B cell (primary cell): ENCODE data around the gene BRINP2. TPM values are rescaled to one million over a fixed set of nuclear protein-coding genes. Genes with fewer than 3 reads are reported as not detected.

ENCODE experiments used
- ATAC-seq: fragments of 200-7000 bp; cut with Tn5 transposase; one replicate; pipeline ENCODE4 v1.10.0; 2021; ENCODE audit warnings: low read depth, mild to moderate bottlenecking, moderate number of reproducible peaks, moderate library complexity
- CTCF ChIA-PET: fragments of 350-600 bp; sonication (Branson Sonifier 250); formaldehyde crosslinking; loops from one replicate; lab custom pipeline; 2021; ENCODE audit warnings: antibody characterized with exemption, inconsistent platforms; lab: Charles Lee
- POLR2A ChIA-PET: fragments of 350-600 bp; sonication (Branson Sonifier 250); formaldehyde crosslinking; loops from one replicate; lab custom pipeline; 2021; ENCODE audit warnings: antibody characterized with exemption; lab: Charles Lee
- DNase-seq: peaks from one replicate; pipeline ENCODE4 v3.0.0; 2013
- H2AFZ ChIP-seq: 2 replicates; pipeline ENCODE4 v1.6.1; 2012; ENCODE audit warnings: mild to moderate bottlenecking, low read depth, low read length; ENCODE audit not compliant: insufficient read depth, poor library complexity, severe bottlenecking
- H3K27ac ChIP-seq, 2 donors: 1 replicate in 1 of 2; 2 replicates in 1 of 2; pipeline ENCODE4 v1.5.1; 2012 to 2013; ENCODE audit warnings: low read length in 2 of 2, mild to moderate bottlenecking in 2 of 2, moderate library complexity in 1 of 2
- H3K27me3 ChIP-seq, 4 experiments: fragments of 200-600 bp in 1 of 4; sonication (generic) in 1 of 4; replicated peaks in 1 of 4; 1 replicate in 2 of 4; 2 replicates in 2 of 4; pipeline versions ENCODE4 v1.6.1 to v1.7.0; 2013 to 2016; ENCODE audit warnings: low read length in 3 of 4, mild to moderate bottlenecking in 2 of 4, mixed read lengths in 1 of 4, moderate library complexity in 1 of 4; ENCODE audit not compliant: insufficient read depth in 4 of 4, control insufficient read depth in 3 of 4; ENCODE audit errors: control extremely low read depth in 1 of 4
- H3K36me3 ChIP-seq, 2 experiments: replicated peaks in 1 of 2; 1 replicate in 1 of 2; 2 replicates in 1 of 2; pipeline versions ENCODE4 v1.6.1 to v1.7.1; 2013; ENCODE audit warnings: low read length in 1 of 2; ENCODE audit not compliant: insufficient read depth in 2 of 2, control insufficient read depth in 1 of 2; ENCODE audit errors: control extremely low read depth in 1 of 2, extremely low read depth in 1 of 2
- H3K4me1 ChIP-seq, 2 donors: fragments of 200-600 bp in 1 of 2; sonication (generic) in 1 of 2; 1 replicate in 1 of 2; 2 replicates in 1 of 2; pipeline versions ENCODE4 v1.5.1 to v1.6.1; 2013 to 2017; ENCODE audit warnings: low read length in 2 of 2; ENCODE audit not compliant: control insufficient read depth in 2 of 2, insufficient read depth in 2 of 2
- H3K4me2 ChIP-seq: replicated peaks from 2 replicates; pipeline ENCODE3; 2012; ENCODE audit warnings: mild to moderate bottlenecking, low read depth, low read length; ENCODE audit not compliant: poor library complexity, severe bottlenecking
- H3K4me3 ChIP-seq, 5 experiments: fragments of 200-600 bp in 1 of 5; sonication (generic) in 1 of 5; 1 replicate in 3 of 5; 2 replicates in 2 of 5; pipeline versions ENCODE4 v1.5.1 to v1.7.0; 2011 to 2016; ENCODE audit warnings: low read length in 4 of 5, mild to moderate bottlenecking in 4 of 5, low read depth in 2 of 5, control low read depth in 1 of 5, moderate library complexity in 1 of 5; ENCODE audit not compliant: insufficient read depth in 1 of 5; ENCODE audit errors: control extremely low read depth in 1 of 5, extremely low read depth in 1 of 5
- H3K79me2 ChIP-seq: fragments of 200-600 bp; sonication (generic); one replicate; pipeline ENCODE4 v1.6.0; 2016; ENCODE audit warnings: low read length; ENCODE audit not compliant: control insufficient read depth, insufficient read depth
- H3K9ac ChIP-seq: fragments of 200-600 bp; sonication (generic); 2 replicates; pipeline ENCODE4 v1.6.1; 2017; ENCODE audit warnings: mild to moderate bottlenecking, low read length, moderate library complexity
- H3K9me3 ChIP-seq, 3 donors: one replicate each; pipeline versions ENCODE4 v1.6.1 to v1.7.1; 2013; ENCODE audit warnings: low read length in 2 of 3; ENCODE audit not compliant: control insufficient read depth in 2 of 3, insufficient read depth in 1 of 3; ENCODE audit errors: control extremely low read depth in 1 of 3
- H4K20me1 ChIP-seq: 2 replicates; pipeline ENCODE4 v1.6.0; 2012; ENCODE audit warnings: mild to moderate bottlenecking, low read length; ENCODE audit not compliant: insufficient read depth, control insufficient read depth, poor library complexity, severe bottlenecking
- H3K27ac Mint-ChIP-seq: one replicate; pipeline ENCODE4 v1.8.0; 2021; ENCODE audit warnings: mixed read lengths
- H3K27me3 Mint-ChIP-seq: one replicate; pipeline ENCODE4 v1.8.0; 2021; ENCODE audit warnings: mixed read lengths
- H3K4me1 Mint-ChIP-seq: one replicate; pipeline ENCODE4 v1.8.0; 2021; ENCODE audit warnings: mixed read lengths
- H3K4me3 Mint-ChIP-seq: one replicate; pipeline ENCODE4 v1.8.0; 2021; ENCODE audit warnings: mixed read lengths
- H3K9me3 Mint-ChIP-seq: one replicate; pipeline ENCODE4 v1.8.0; 2022; ENCODE audit warnings: mixed read lengths; ENCODE audit not compliant: insufficient read depth
- CTCF ChIP-seq: fragments of 200-600 bp; IDR thresholded peaks from one replicate; pipeline ENCODE4 v1.8.0; 2022; ENCODE audit warnings: antibody characterized with exemption, mild to moderate bottlenecking
- EZH2 ChIP-seq: IDR thresholded peaks from 2 replicates; pipeline ENCODE4 v1.6.1; 2012; ENCODE audit warnings: borderline replicate concordance, low read depth, mild to moderate bottlenecking, moderate library complexity, low read length; ENCODE audit not compliant: insufficient read depth, poor library complexity, severe bottlenecking
- WGBS: methylation state at CpG from one replicate; pipeline ENCODE4 v1.1.5; 2013; ENCODE audit warnings: missing lambda C conversion rate; ENCODE audit not compliant: insufficient coverage; 5-methylcytosine and 5-hydroxymethylcytosine counted together
- intact Hi-C: fragments of 100-400 bp; cut with micrococcal nuclease; formaldehyde crosslinking; loops from one replicate; pipeline ENCODE4 v1.10.0; 2022
- polyA plus RNA-seq: library from polyadenylated mRNA; depleted of rRNA; stranded (reverse); fragments of >200 nt; gene quantifications from 2 replicates; pipeline ENCODE4 v1.2.3, GENCODE V29; 2012
- total RNA-seq, 2 donors: library from RNA; stranded (reverse); fragments of 120-200 nt in 1 of 2; gene quantifications; 1 replicate in 1 of 2; 2 replicates in 1 of 2; pipeline versions ENCODE4 v1.2.3 to v1.2.4, GENCODE V29; 2013 to 2022

BRINP2 gene
- total and polyA plus RNA-seq, 2 donors (not counting 1 experiment from before 2014, with no cell fraction given) = not detected

- intact Hi-C loops = no loop called here
- TF ChIP-seq EZH2 (no peak), CTCF (no peak)
- H3K36me3 ChIP-seq = no peaks in the 10 kb centered on the region
- no peaks in the 10 kb centered on the region for H3K79me2 ChIP-seq
- Mint-ChIP-seq H3K9me3 (no peaks in the 10 kb centered on the region), H3K27me3 (peaks cover 7% of the 10 kb centered on the region), H3K27ac (no peak overlapping the region), H3K4me3 (no peak overlapping the region), H3K4me1 (no peaks in the 10 kb centered on the region)
- ATAC-seq = no peak
- H3K27ac ChIP-seq = no peak overlapping the region
- H2AFZ ChIP-seq = no peak overlapping the region
- H3K4me3 ChIP-seq = no peak overlapping the region
- H4K20me1 ChIP-seq = no peaks in the 10 kb centered on the region
- no peak for DNase-seq
- no peak overlapping the region for H3K9ac ChIP-seq
- ChIA-PET POLR2A (no interaction called here), CTCF (no interaction called here)
- no CpG with 5 or more reads among the region's 5 CpGs for WGBS
- H3K4me1 ChIP-seq = no peaks in the 10 kb centered on the region
- no peak overlapping the region for H3K4me2 ChIP-seq
- no peaks in the 10 kb centered on the region for H3K27me3 ChIP-seq
- no peaks in the 10 kb centered on the region for H3K9me3 ChIP-seq
Observed at GRCh38 chr1:177248258-177248657, 77.5 kb downstream of the BRINP2 start.

- ATAC-seq (no peak), DNase-seq (no peak)
- no peaks in the 10 kb centered on the region for H3K36me3 ChIP-seq
- no peaks in the 10 kb centered on the region for H4K20me1 ChIP-seq
- H3K27ac ChIP-seq = no peak overlapping the region
- ChIA-PET CTCF (no interaction called here), POLR2A (no interaction called here)
- Mint-ChIP-seq H3K9me3 (no peaks in the 10 kb centered on the region), H3K27me3 (peaks cover 7% of the 10 kb centered on the region), H3K4me3 (no peak overlapping the region), H3K4me1 (no peaks in the 10 kb centered on the region), H3K27ac (no peak overlapping the region)
- no peak overlapping the region for H3K4me3 ChIP-seq
- no peak overlapping the region for H3K9ac ChIP-seq
- no peaks in the 10 kb centered on the region for H3K79me2 ChIP-seq
- no peaks in the 10 kb centered on the region for H3K27me3 ChIP-seq
- no peak overlapping the region for H3K4me2 ChIP-seq
- H3K9me3 ChIP-seq = no peaks in the 10 kb centered on the region
- intact Hi-C loops = no loop called here
- H3K4me1 ChIP-seq = no peaks in the 10 kb centered on the region
- no peak for TF ChIP-seq CTCF
- no peak for TF ChIP-seq EZH2
- H2AFZ ChIP-seq = no peak overlapping the region
Observed at GRCh38 chr1:177249231-177249630, 78.5 kb downstream of the BRINP2 start.
